Keratinocyte (primary cell): ENCODE measurements around the gene DELE1.

Experiments used
- EZH2 ChIP-seq: IDR thresholded peaks from one replicate; pipeline ENCODE4 v1.6.1; 2012; ENCODE audit warnings: inconsistent platforms, mild to moderate bottlenecking, low read length, moderate library complexity
- TF ChIP-seq, protein P1 (sequence below), 3 experiments: IDR thresholded peaks in 1 of 3; conservative IDR thresholded peaks in 1 of 3; optimal IDR thresholded peaks in 1 of 3; 2 replicates in 2 of 3; 3 replicates in 1 of 3; pipeline versions ENCODE3 to v1.5.1; 2011; ENCODE audit warnings: low read length in 3 of 3, mild to moderate bottlenecking in 3 of 3, moderate library complexity in 2 of 3, control low read depth in 1 of 3, inconsistent platforms in 1 of 3; ENCODE audit not compliant: insufficient read depth in 2 of 3; ENCODE audit errors: extremely low read depth in 1 of 3

- TF ChIP-seq, protein P1, sequence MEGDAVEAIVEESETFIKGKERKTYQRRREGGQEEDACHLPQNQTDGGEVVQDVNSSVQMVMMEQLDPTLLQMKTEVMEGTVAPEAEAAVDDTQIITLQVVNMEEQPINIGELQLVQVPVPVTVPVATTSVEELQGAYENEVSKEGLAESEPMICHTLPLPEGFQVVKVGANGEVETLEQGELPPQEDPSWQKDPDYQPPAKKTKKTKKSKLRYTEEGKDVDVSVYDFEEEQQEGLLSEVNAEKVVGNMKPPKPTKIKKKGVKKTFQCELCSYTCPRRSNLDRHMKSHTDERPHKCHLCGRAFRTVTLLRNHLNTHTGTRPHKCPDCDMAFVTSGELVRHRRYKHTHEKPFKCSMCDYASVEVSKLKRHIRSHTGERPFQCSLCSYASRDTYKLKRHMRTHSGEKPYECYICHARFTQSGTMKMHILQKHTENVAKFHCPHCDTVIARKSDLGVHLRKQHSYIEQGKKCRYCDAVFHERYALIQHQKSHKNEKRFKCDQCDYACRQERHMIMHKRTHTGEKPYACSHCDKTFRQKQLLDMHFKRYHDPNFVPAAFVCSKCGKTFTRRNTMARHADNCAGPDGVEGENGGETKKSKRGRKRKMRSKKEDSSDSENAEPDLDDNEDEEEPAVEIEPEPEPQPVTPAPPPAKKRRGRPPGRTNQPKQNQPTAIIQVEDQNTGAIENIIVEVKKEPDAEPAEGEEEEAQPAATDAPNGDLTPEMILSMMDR (optimal IDR thresholded peaks at IDR 0.05 in 1 of 3, IDR thresholded peaks at IDR 0.05 in 1 of 3, conservative IDR thresholded peaks at IDR 0.05 in 1 of 3; ENCODE audit: extremely low read depth in 1 of 3, insufficient read depth in 2 of 3, low read length in 3 of 3): peak; percentile 34 to 54 (median 44)
- no peak for TF ChIP-seq EZH2
Measured at GRCh38 chr5:141889282-141889871, 34.3 kb upstream of the DELE1 start.
